ENCODE measurements around the gene ADAT1.

ADAT1 gene

GRCh38 chr16:75575958-75576357, 47.1 kb downstream of the ADAT1 start:
- DNase-seq, result no peak

DNA sequence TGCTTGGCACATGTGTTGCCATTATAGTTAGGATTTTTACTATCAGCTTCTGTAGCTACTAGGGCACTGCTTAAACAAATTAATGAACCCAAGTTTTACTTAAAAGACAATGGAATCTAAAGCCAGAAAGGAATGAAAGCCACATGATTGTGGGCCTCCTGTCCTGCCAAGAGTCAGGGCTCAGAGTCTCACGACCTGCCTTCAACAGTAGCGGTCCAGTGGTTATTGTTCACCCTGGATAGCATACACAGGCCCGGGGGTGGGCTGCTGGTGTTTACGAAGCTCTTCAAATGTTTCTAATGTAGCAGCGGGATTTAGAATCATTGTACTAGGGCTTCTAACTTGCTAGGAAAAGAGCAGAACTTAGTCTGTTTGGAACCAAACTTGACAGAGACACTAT, 49.1 kb downstream of the ADAT1 start:
- no peak for DNase-seq

DNA sequence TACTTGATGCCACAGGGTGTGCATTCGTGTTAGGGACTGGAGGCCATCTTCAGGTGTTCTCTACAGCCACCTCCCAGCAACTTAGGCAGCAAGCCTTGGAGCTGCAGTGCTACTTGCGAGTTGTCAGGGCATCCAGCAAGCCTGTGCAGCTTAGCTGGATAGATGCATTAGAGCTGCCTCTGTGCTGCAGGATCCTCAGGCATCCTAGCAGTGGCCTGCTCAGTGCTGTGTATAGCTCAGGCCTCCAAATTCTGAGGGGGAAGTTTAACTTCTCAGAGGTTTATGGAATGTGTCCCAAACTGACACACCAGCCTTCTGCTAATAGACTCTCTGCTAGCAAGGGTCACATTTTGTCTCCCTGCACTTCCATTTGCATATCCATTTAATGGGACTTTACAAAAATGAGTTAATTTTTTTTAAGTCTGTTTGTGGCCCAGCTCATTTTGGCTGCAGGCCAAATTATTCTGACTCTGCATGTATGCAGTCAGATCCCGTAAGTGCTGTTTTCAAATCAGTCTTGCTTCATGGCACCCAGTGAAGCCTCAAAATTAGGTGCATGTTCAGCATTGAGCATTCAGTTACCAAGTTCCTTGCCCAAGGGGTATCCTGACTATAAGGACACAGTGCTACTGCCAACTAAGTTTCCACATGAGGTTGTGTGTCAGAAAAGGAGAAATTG, 50.1 kb downstream of the ADAT1 start:
- DNase-seq, result no peak

GRCh38 chr16:75570396-75571065, 52.5 kb downstream of the ADAT1 start:
- DNase-seq, result no peak

DNA sequence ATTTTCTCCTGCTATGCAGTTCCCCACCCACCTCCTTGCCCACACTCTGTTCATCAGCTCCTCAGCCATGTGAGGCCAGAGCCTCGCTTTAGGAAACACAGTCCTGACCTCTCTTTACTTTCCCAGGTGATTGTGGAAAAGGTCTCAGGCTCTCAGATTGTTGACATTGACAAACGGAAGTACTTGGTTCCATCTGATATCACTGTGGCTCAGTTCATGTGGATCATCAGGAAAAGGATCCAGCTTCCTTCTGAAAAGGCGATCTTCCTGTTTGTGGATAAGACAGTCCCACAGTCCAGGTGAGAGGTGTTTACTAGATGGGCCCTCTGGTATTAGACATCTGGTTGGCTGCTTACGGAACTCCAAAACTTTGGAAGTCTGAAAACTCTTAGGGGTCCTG, 55.2 kb downstream of the ADAT1 start:
- no peak for DNase-seq

GRCh38 chr16:75566758-75567255, 56.3 kb downstream of the ADAT1 start:
- DNase-seq, result no peak

DNA sequence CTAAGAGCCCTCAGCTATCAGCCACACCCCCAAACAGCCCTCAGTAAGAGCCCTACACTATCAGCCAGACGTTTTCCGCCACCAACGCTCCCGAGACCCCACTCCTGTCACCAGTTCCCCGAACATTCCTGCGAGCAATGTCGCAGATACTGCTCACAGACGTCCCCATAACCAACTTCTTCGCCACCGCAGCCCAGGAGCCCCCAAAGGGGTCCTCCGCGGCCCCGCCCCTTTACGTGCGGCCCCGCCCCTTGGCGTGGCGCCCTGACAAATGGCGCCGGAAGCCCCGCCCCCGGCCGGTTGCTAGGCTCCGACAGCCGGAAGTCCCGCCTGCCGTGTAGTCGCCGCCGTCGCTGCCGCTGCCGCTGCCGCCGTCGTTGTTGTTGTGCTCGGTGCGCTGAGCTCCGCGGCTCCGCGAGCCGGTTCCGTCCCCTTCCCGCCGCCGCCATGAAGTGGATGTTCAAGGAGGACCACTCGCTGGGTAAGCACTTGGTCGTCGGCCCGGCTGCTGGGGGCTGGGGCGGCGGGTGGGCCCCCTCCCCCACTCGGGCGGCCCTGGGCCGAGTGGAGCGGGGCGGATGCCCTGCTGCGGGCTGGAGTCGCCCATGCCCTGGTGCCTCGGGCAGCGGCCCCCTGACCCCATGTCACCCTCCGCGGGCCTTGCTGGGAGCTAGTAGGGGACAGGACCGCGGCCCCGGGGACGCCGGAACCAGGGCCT, 56.9 kb downstream of the ADAT1 start, which contains the start of gene GABARAPL2:
TSS of gene GABARAPL2 (plus strand) at position 340 of the 718 bp plus-strand sequence. CDS start at position 448, 108 bp downstream.
- peak; percentile 74 for DNase-seq

GRCh38 chr16:75565640-75566039, 57.4 kb downstream of the ADAT1 start:
- DNase-seq, result no peak

DNA sequence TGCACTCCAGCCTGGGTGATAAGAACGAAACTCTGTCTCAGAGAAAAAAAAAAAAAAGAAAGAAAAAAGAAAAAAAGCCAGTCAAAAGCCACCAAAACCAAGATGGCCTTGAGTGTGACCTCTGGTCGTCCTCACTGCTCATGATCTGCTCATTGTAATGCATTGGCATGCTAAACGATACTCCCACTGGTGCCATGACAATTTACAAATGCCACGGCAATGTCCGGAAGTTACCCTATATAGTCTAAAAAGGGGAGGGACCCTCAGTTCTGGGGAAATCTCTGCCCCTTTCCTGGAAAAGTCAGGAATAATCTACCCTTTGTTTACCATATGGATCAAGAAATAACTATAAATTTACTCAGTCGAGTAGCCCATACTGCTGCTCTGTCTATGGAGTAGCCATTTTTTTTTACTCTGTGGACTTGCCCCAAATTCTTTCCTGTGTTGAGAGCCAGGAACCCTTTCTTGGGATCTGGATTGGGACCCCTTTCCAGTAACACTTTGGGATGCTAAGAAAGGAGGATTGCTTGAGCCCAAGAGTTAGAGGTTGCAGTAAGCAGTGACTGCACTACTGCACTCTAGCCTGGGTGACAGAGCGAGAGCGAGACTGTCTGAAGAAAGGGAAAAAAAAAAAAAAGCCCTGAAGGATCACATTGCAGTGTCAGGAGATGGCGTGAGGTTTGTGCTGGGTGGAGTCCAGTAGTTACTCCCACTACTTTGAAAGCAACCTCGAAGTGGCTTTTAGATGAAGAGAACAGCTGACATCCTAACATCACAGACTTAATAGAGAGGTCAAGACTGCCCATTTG, 63.3 kb downstream of the ADAT1 start:
- DNase-seq, result no peak

DNA sequence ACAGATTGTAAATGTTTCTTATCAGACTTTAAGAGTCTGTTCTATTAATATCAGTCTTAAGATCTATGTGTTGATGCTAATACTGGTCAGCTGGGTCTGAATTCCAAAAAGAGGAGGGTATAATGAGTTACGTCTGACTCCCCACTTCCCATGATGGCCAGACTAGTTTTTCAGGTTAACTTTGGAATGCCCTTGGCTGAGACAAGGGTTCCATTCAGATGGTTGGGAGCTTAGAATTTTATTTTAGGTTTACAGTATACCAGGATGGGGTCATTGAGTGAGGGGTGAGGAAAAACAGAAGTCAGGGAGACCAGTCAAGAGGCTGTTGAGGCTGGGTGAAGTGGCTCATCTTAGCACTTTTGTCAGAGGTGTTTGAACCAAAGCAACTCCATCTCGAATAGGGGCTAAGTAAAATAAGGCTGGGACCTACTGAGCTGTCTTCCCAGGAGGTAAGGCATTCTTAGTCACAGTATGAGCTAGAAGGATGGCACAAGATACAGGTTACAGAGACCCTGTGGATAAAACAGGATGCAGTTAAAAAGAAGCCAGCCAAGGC, 64.2 kb downstream of the ADAT1 start:
- DNase-seq, result no peak

GRCh38 chr16:75556431-75556950, 66.6 kb downstream of the ADAT1 start:
- DNase-seq, result no peak

DNA sequence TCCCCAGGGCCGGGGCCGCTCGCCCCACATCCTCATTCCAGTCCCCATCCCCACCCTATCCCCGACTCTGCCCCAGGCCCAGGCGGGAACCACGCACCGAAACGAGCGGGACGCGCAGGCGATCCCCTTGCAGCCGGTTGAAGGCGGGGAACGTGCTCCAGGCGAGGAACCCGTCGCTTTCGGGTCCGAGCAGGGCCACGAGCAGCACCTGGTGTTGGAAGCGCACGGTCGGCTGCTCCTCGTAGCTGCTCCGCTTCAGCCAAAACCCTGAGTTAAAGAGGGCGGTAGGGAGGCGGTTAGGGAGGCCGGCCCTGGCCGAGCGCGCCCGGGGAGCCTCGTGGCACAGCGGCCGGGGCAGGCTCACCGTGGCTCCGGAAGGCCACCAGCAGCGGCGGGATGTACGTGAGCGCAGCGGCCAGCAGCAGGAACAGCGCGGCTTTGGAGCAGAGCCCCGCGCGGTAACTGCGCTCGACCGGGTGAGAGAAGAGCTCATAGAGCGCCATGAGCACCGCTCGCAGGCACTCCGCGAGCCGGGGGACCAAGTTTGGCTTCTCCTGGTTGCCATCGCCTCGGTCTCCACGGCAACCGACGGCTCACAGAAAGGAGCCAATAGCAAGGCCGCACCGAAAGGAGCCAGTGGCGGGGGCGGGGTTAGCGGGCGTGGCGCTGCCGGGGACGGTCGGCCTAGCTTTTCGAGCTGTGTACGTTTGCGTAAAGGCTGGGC, 67.2 kb downstream of the ADAT1 start, which contains the start of gene TMEM231:
TSS of gene TMEM231 (minus strand) at position 546 of the 724 bp plus-strand sequence. CDS start at position 503, 43 bp downstream.
- peak; percentile 96 for DNase-seq

- peak; percentile 64 for DNase-seq
These were observed 67.8 kb downstream of the ADAT1 start for GRCh38 chr16:75555213-75555706.

GRCh38 chr16:75552951-75553350, 70.1 kb downstream of the ADAT1 start:
- DNase-seq, result no peak

DNA sequence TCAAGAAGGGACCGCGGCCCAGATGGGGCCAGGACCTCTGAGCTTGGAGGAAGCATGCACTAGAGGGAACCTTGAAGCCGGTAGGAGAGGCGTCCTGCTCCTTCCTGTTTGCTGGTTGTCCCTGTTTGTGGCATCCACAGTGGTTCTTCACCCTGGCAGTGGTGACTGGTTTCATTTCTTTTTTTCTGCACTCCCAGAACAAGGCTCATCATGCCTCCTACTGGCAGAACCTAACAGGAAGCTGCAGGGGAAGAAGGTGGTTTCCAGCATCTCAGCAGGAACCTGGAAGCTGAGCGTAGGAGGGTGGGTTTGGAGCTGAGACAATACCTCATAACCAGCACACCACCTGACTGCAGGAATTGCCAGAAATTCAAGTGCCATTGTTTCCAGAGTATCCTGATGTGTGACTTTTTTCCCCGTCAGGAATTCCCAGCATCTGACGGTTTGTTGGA, 72.8 kb downstream of the ADAT1 start:
- no peak for DNase-seq

Data from NCI-H1092 (cell line).